ENCODE data around the gene IL10.
"Not testable (repeated sequence)": the region's sequence is repeated elsewhere in the genome, so short reads cannot be mapped to it uniquely, and the experiment has no call there.

IL10 gene

DNA sequence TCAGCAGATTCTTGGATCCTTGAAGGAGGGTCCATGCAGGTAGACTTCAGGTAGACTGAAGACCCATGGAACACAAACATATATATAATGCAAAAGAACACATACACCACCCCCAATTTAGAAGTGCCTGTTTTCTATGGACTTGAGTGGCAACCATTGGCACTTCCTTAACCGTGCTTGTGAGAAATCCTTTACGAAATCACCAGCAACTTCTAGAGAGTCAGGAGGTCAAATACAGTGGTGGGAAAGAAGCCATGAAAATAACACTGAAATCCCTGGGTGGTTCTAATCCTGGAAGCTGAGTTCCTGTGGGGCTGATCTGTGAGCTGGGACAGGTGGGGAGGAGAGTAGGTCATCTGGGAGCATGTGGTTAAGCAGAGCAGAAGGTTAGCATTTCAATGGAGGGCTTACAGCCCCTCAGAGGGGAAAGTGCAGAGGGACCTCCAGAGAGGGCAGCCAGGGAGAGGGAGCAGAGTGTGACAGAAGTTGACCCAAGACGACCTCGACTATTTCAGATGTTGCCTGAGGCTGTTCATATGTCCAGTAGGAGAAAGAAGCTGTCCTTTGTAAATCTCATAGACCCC is 13.0 kb upstream of the IL10 start:
- H3K27ac ChIP-seq: no peak overlapping the region
- no peak for TF ChIP-seq ZFX (IDR thresholded peaks at IDR 0.05; ENCODE audit: borderline replicate concordance)
- TF ChIP-seq, protein P1, sequence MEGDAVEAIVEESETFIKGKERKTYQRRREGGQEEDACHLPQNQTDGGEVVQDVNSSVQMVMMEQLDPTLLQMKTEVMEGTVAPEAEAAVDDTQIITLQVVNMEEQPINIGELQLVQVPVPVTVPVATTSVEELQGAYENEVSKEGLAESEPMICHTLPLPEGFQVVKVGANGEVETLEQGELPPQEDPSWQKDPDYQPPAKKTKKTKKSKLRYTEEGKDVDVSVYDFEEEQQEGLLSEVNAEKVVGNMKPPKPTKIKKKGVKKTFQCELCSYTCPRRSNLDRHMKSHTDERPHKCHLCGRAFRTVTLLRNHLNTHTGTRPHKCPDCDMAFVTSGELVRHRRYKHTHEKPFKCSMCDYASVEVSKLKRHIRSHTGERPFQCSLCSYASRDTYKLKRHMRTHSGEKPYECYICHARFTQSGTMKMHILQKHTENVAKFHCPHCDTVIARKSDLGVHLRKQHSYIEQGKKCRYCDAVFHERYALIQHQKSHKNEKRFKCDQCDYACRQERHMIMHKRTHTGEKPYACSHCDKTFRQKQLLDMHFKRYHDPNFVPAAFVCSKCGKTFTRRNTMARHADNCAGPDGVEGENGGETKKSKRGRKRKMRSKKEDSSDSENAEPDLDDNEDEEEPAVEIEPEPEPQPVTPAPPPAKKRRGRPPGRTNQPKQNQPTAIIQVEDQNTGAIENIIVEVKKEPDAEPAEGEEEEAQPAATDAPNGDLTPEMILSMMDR (IDR thresholded peaks at IDR 0.05): no peak

- no peak for TF ChIP-seq ZFX (IDR thresholded peaks at IDR 0.05; ENCODE audit: borderline replicate concordance)
- TF ChIP-seq, protein P1 (IDR thresholded peaks at IDR 0.05): no peak
- H3K27ac ChIP-seq: no peak overlapping the region
These were observed 12.2 kb upstream of the IL10 start for GRCh38 chr1:206784471-206784903.

GRCh38 chr1:206783506-206783905 is 11.2 kb upstream of the IL10 start:
- TF ChIP-seq ZFX (IDR thresholded peaks at IDR 0.05; ENCODE audit: borderline replicate concordance): no peak
- TF ChIP-seq, protein P1 (IDR thresholded peaks at IDR 0.05): no peak
- H3K27ac ChIP-seq: no peak overlapping the region

GRCh38 chr1:206782448-206782847 is 10.2 kb upstream of the IL10 start:
- no peak overlapping the region for H3K27ac ChIP-seq
- no peak for TF ChIP-seq ZFX (IDR thresholded peaks at IDR 0.05; ENCODE audit: borderline replicate concordance)
- TF ChIP-seq, protein P1 (IDR thresholded peaks at IDR 0.05): no peak

DNA sequence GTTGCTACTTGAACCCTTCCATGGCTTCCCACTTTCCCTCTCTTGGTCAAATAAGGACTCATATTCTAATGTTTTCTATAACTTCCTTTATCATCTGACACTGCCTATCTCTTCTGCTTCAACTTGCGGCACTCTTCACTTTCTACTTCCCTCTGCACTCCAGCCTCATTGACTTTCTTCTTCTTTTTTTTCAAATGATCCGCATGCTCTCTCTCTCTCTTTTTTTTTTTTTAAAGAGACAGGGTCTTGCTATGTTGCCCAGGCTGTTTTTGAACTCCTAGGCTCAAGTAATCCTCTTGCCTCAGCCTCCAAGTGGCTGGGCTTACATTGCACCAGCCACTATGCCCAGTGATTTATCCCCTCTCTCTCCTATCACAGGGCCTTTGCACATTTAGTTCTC is 7.3 kb upstream of the IL10 start:
- H3K27ac ChIP-seq: no peak overlapping the region

DNA sequence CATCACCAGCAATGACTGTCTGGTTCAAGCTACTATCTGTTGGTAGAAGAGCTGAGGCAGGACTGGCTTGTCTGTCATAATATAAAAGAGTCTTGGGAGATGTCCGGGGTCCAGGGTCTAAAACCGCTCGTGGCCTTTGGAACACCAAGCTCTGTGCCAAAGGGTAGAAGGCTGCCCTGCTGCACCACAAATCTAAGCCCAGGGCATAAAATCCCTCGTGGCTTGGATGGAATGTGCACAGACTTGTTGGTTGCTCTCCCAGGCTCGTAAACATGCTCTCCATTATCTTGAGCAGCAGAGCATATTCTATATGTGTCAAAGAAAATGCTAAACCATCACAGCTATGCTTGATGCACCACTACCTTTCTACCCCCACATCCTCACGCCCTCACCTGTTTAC is 6.6 kb upstream of the IL10 start:
- not testable (repeated sequence) for H3K27ac ChIP-seq

More for the DNA sequence above, 7.3 kb upstream of the IL10 start:
- TF ChIP-seq, protein P1 (IDR thresholded peaks at IDR 0.05): no peak
- no peak for TF ChIP-seq ZFX (IDR thresholded peaks at IDR 0.05; ENCODE audit: borderline replicate concordance)

GRCh38 chr1:206778031-206778430 is 5.7 kb upstream of the IL10 start:
- H3K27ac ChIP-seq: no peak overlapping the region
- no peak for TF ChIP-seq ZFX (IDR thresholded peaks at IDR 0.05; ENCODE audit: borderline replicate concordance)
- TF ChIP-seq, protein P1 (IDR thresholded peaks at IDR 0.05): no peak

DNA sequence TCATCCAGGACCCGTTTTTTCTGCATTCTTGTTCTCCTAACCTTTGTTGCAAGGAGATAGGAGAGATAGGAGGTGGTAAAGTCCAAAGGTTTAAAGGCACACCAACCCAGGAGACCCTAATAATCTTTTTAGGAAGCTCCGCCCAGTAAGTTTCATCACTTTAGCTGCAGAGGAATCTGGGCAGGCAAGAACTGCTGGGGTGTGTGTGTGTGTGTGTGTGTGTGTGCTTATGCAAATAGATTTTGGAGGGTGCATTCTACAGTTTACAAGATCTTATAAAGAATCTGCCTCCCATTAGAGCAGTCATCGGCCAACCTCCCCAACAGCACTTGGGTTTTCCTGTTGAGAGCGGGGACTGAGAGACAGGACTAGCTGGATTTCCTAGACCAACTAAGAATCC is 3.9 kb upstream of the IL10 start:
- no peak overlapping the region for H3K27ac ChIP-seq
- TF ChIP-seq, protein P1 (IDR thresholded peaks at IDR 0.05): no peak
- no peak for TF ChIP-seq ZFX (IDR thresholded peaks at IDR 0.05; ENCODE audit: borderline replicate concordance)

Measured in 22Rv1 (cell line).